OCI-LY1 (cell line): ENCODE results near the gene BABAM2.

Experiments
- H2AFZ ChIP-seq: fragments of 200-600 bp; sonication (generic), shearing (Covaris generic); 2 replicates; pipeline ENCODE4 v1.6.0; 2014; ENCODE audit warnings: antibody characterized with exemption, mild to moderate bottlenecking, low read length
- H3F3A ChIP-seq: fragments of 200-600 bp; sonication (generic), shearing (Covaris generic); 2 replicates; pipeline ENCODE4 v1.6.0; 2014; ENCODE audit warnings: mild to moderate bottlenecking, antibody characterized with exemption, low read length, moderate library complexity; ENCODE audit not compliant: insufficient read depth
- H3K27ac ChIP-seq: fragments of 200-600 bp; sonication (generic); 2 replicates; pipeline ENCODE4 v1.5.1; 2014; ENCODE audit warnings: low read length, mixed run types, mild to moderate bottlenecking, low read depth; ENCODE audit not compliant: poor library complexity, severe bottlenecking
- H3K27me3 ChIP-seq: fragments of 200-600 bp; sonication (generic); 2 replicates; pipeline ENCODE4 v1.6.0; 2014; ENCODE audit warnings: antibody characterized with exemption, mild to moderate bottlenecking, low read length, moderate library complexity; ENCODE audit not compliant: insufficient read depth
- H3K36me3 ChIP-seq: fragments of 200-600 bp; sonication (generic); 2 replicates; pipeline ENCODE4 v1.6.1; 2014; ENCODE audit warnings: mild to moderate bottlenecking, antibody characterized with exemption, low read length, moderate library complexity, mixed read lengths; ENCODE audit not compliant: insufficient read depth
- H3K4me1 ChIP-seq: fragments of 200-600 bp; sonication (generic); 2 replicates; pipeline ENCODE4 v1.5.1; 2014; ENCODE audit warnings: mild to moderate bottlenecking, low read length, moderate library complexity; ENCODE audit not compliant: insufficient read depth, severe bottlenecking
- H3K4me2 ChIP-seq: fragments of 200-600 bp; sonication (generic), shearing (Covaris generic); 2 replicates; pipeline ENCODE4 v1.6.1; 2014; ENCODE audit warnings: low read length
- H3K4me3 ChIP-seq: fragments of 200-600 bp; sonication (generic); 2 replicates; pipeline ENCODE4 v1.5.1; 2014; ENCODE audit warnings: low read length, low read depth, mild to moderate bottlenecking, mixed read lengths; ENCODE audit not compliant: poor library complexity, severe bottlenecking
- H3K79me2 ChIP-seq: fragments of 200-600 bp; shearing (Covaris generic); 2 replicates; pipeline ENCODE4 v1.6.1; 2016; ENCODE audit warnings: mixed run types, low read length, mixed read lengths; ENCODE audit not compliant: insufficient read depth
- H3K9ac ChIP-seq: fragments of 200-600 bp; sonication (generic), shearing (Covaris generic); 2 replicates; pipeline ENCODE4 v1.6.1; 2014; ENCODE audit warnings: mild to moderate bottlenecking, low read length, mixed read lengths
- H3K9me2 ChIP-seq: fragments of 200-600 bp; sonication (generic), shearing (Covaris generic); 2 replicates; pipeline ENCODE4 v1.6.1; 2014; ENCODE audit warnings: low read depth, mild to moderate bottlenecking, low read length, mixed read lengths
- H3K9me3 ChIP-seq: fragments of 200-600 bp; shearing (Covaris generic); 2 replicates; pipeline ENCODE4 v1.6.1; 2014; ENCODE audit warnings: low read length, mixed read lengths
- H4K20me1 ChIP-seq: fragments of 200-600 bp; sonication (generic), shearing (Covaris generic); 2 replicates; pipeline ENCODE4 v1.6.0; 2016; ENCODE audit warnings: mild to moderate bottlenecking, low read length; ENCODE audit not compliant: insufficient read depth
- EZH2 ChIP-seq: fragments of 200-600 bp; sonication (generic), shearing (Covaris generic); IDR thresholded peaks from 2 replicates; pipeline ENCODE4 v1.8.0; 2017; ENCODE audit warnings: borderline replicate concordance, mixed run types, mild to moderate bottlenecking, antibody characterized with exemption, low read length, moderate library complexity, mixed read lengths
- TF ChIP-seq, protein P1 (sequence below): fragments of 200-600 bp; sonication (generic), shearing (Covaris generic); IDR thresholded peaks from 2 replicates; pipeline ENCODE4 v1.5.1; 2017; ENCODE audit warnings: mild to moderate bottlenecking, antibody characterized with exemption, low read length, moderate library complexity, mixed read lengths

Gene BABAM2

DNA sequence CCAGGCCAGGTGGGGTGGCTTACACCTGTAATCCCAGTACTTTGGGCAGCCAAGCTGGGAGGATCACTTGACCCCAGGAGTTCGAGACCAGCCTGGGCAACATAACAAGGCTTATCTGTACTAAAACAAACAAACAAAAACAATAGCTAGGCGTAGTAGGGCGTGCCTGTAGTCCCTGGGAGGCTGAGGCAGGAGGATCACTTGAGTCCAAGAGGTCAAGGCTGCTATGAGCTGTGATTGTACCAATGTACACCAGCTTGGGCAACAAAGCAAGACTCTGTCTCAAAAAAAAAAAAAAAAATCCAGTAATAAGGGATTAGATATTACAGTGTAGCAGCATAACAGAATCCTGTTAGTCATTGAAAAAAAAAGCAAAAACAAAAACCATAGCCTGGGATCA is 279.0 kb downstream of the BABAM2 start:
- Histone ChIP-seq H3K9me2 (no peaks in the 10 kb centered on the region), H4K20me1 (no peaks in the 10 kb centered on the region), H3K27me3 (no peaks in the 10 kb centered on the region), H3K4me2 (no peak overlapping the region), H3F3A (no peaks in the 10 kb centered on the region), H3K36me3 (no peaks in the 10 kb centered on the region), H3K9ac (no peak overlapping the region), H3K79me2 (no peaks in the 10 kb centered on the region), H3K27ac (no peak overlapping the region), H3K4me3 (no peak overlapping the region), H3K9me3 (no peaks in the 10 kb centered on the region), H3K4me1 (no peaks in the 10 kb centered on the region), H2AFZ (no peak overlapping the region)
- TF ChIP-seq EZH2 = no peak
- TF ChIP-seq, protein P1, sequence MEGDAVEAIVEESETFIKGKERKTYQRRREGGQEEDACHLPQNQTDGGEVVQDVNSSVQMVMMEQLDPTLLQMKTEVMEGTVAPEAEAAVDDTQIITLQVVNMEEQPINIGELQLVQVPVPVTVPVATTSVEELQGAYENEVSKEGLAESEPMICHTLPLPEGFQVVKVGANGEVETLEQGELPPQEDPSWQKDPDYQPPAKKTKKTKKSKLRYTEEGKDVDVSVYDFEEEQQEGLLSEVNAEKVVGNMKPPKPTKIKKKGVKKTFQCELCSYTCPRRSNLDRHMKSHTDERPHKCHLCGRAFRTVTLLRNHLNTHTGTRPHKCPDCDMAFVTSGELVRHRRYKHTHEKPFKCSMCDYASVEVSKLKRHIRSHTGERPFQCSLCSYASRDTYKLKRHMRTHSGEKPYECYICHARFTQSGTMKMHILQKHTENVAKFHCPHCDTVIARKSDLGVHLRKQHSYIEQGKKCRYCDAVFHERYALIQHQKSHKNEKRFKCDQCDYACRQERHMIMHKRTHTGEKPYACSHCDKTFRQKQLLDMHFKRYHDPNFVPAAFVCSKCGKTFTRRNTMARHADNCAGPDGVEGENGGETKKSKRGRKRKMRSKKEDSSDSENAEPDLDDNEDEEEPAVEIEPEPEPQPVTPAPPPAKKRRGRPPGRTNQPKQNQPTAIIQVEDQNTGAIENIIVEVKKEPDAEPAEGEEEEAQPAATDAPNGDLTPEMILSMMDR = no peak

DNA sequence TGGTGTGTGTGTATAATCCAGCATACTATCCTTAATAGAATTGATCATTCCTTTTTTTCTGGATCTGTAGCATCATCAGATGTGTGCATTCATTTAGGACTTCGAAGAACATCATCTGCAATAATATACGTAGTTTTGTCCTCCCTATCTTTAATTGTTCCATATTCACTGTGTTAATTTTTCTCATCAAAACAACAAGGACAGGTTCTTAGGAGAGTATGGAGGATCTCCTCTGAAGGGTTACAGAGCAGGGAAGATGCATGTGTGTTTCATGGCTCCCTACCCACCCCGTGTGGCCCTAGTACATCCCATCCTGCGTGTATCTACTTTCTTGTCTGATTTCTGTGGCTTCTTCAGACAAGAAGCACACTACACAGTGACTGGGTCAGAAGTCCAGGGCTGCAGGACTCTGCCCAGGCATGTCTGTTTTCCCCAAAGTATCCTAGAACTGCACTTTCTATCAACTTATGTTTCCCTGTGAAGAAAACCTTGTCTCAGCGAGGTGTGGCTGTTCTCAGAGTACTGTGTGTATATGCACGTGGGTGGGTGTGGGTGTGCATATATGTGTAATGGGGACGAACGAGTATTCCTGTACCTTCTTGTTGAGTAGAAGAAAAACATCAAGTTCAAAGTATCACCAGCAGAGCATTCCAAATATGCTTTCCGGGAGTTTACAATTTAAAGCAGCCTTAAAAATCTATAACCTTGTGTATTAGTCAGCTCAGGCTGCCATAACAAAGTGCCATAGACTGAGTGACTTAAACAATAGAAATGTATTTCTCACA is 281.8 kb downstream of the BABAM2 start:
- no peak overlapping the region for H3K9ac ChIP-seq
- no peaks in the 10 kb centered on the region for H3K27me3 ChIP-seq
- H3K4me2 ChIP-seq = no peak overlapping the region
- no peaks in the 10 kb centered on the region for H3K9me2 ChIP-seq
- no peaks in the 10 kb centered on the region for H3K36me3 ChIP-seq
- TF ChIP-seq EZH2 = no peak
- TF ChIP-seq, protein P1 = no peak
- H3F3A ChIP-seq = no peaks in the 10 kb centered on the region
- no peaks in the 10 kb centered on the region for H3K79me2 ChIP-seq
- H3K27ac ChIP-seq = no peak overlapping the region
- H2AFZ ChIP-seq = no peak overlapping the region
- no peaks in the 10 kb centered on the region; the same call in none of the 2 replicates for H3K9me3 ChIP-seq
- no peaks in the 10 kb centered on the region for H4K20me1 ChIP-seq
- no peak overlapping the region for H3K4me3 ChIP-seq
- H3K4me1 ChIP-seq = no peaks in the 10 kb centered on the region

DNA sequence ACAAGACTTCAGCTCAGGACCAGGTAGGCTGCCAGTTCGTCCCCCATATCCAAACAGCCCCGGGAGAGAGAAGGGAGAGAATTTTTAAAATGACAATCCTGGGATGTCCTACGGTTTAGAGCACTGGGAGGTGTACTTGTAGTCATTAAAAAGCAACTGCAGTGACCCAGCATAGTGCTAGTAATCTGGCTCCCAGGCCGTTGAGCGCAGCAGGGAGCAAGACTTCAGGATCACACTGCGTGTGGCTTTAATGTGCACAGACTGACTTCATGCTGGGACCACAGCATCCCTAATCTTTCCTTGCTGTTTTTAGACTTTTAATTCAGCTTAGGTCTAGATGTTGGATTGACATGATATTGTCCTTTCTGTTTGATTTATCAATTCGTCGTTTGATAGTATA is 282.8 kb downstream of the BABAM2 start:
- no peaks in the 10 kb centered on the region for H3F3A ChIP-seq
- TF ChIP-seq EZH2 = no peak
- TF ChIP-seq, protein P1 = no peak
- H3K4me1 ChIP-seq = no peaks in the 10 kb centered on the region
- H3K36me3 ChIP-seq = no peaks in the 10 kb centered on the region
- H3K9ac ChIP-seq = no peak overlapping the region
- H3K4me3 ChIP-seq = no peak overlapping the region
- no peaks in the 10 kb centered on the region for H3K9me2 ChIP-seq
- no peak overlapping the region for H3K27ac ChIP-seq
- H3K79me2 ChIP-seq = no peaks in the 10 kb centered on the region
- no peak overlapping the region for H2AFZ ChIP-seq
- H4K20me1 ChIP-seq = no peaks in the 10 kb centered on the region
- H3K27me3 ChIP-seq = no peaks in the 10 kb centered on the region
- H3K4me2 ChIP-seq = no peak overlapping the region
- no peaks in the 10 kb centered on the region; the same call in none of the 2 replicates for H3K9me3 ChIP-seq
